ENCODE results near the gene PPP1R3C. TPM values are rescaled to one million over a fixed set of nuclear protein-coding genes. Genes with fewer than 3 reads are reported as not detected.
A peak's percentile ranks its signal among the peaks of the same experiment; 100 is the strongest.

PPP1R3C gene
- total RNA-seq, 2 donors from 2014 or later = 58.0 to 250 TPM

GRCh38 chr10:91587710-91588638 lies 44.9 kb downstream of the PPP1R3C start:
- no peak for TF ChIP-seq CTCF (IDR thresholded peaks at IDR 0.05)
- Histone ChIP-seq H3K36me3 (no peaks in the 10 kb centered on the region), H3K27me3 (no peaks in the 10 kb centered on the region), H3K4me1 (peaks cover 0 to 65% of the 10 kb centered on the region in 2 donors), H3K9me3 (no peaks in the 10 kb centered on the region), H3K27ac (peak overlapping the region; percentile 86 to 89), H3K4me3 (no peak overlapping the region)
- no peak for DNase-seq (ENCODE audit: low spot score)

DNA sequence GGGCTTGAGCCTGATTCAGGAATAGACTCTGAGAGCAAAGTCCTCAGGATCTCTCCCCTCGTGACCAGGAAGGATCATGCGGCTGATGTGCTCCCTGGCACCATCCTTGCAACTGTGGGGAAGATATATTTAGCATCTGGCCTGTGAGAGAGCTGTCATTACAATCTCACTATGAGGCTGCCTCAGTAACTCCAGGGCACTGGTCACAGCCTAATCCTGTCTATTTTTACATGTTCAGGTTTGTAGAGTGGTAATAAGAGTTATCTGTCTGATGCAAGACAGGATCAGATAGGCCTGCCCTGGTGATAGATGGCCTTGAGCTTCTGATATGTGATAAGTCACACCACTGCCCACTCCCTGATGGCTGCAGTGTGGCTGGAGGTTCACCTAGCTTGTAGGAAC lies 50.7 kb downstream of the PPP1R3C start:
- Histone ChIP-seq H3K27me3 (no peaks in the 10 kb centered on the region), H3K36me3 (no peaks in the 10 kb centered on the region), H3K27ac (peak overlapping the region; percentile 82 to 92), H3K9me3 (peaks cover 0 to 10% of the 10 kb centered on the region in 2 donors), H3K4me1 (peaks cover 0 to 17% of the 10 kb centered on the region in 2 donors), H3K4me3 (no peak overlapping the region)
- DNase-seq (ENCODE audit: low spot score) = peak; percentile 75
- no peak for TF ChIP-seq CTCF (IDR thresholded peaks at IDR 0.05)

GRCh38 chr10:91579329-91579985 lies 53.4 kb downstream of the PPP1R3C start:
- peaks cover 0 to 10% of the 10 kb centered on the region in 2 donors for H3K9me3 ChIP-seq
- H3K27ac ChIP-seq = peak overlapping the region; percentile 3 to 42
- H3K36me3 ChIP-seq = no peaks in the 10 kb centered on the region
- no peaks in the 10 kb centered on the region for H3K27me3 ChIP-seq
- no peak for DNase-seq (ENCODE audit: low spot score)
- TF ChIP-seq CTCF (IDR thresholded peaks at IDR 0.05) = no peak
- no peak overlapping the region for H3K4me3 ChIP-seq
- H3K4me1 ChIP-seq = peaks cover 0 to 29% of the 10 kb centered on the region in 2 donors

Other genes starting within 250 kb of the PPP1R3C start
- gene HECTD2, start 222.7 kb downstream of the PPP1R3C start, total RNA-seq = 1 to 10 TPM; 6.9 TPM
- gene TNKS2, start 165.4 kb upstream of the PPP1R3C start, total RNA-seq = 10 to 100 TPM; 19.6 to 21.8 TPM

Measured in right atrium auricular region (tissue), 2 donors.